H1 (cell line): ENCODE measurements around the gene SANBR. TPM values are rescaled to one million over a fixed set of nuclear protein-coding genes. Genes with fewer than 3 reads are reported as not detected.

Experiments used
- CTCF ChIA-PET: fragments of 300-600 bp; sonication (Branson Sonifier 250); formaldehyde crosslinking; loops from one replicate; lab custom pipeline; 2021; ENCODE audit not compliant: partially characterized antibody; lab: Charles Lee
- POLR2A ChIA-PET: fragments of 300-600 bp; sonication (Branson Sonifier 250); formaldehyde crosslinking; loops from one replicate; lab custom pipeline; 2021; ENCODE audit warnings: inconsistent platforms; ENCODE audit not compliant: partially characterized antibody; lab: Charles Lee
- DNase-seq, 2 experiments: peaks; one replicate each; pipeline versions ENCODE4 v3.0.0 to v3.0.0-alpha.2; 2010 to 2022; ENCODE audit warnings: low spot score in 2 of 2, low read depth in 1 of 2, mixed read lengths in 1 of 2
- FAIRE-seq: peaks from 2 replicates; lab custom pipeline; 2011; peaks lifted over from hg19 to GRCh38; lab: Jason Lieb, UNC
- H2AFZ ChIP-seq: 2 replicates; pipeline ENCODE4 v1.8.1; 2012; ENCODE audit warnings: low read length, inconsistent platforms
- H2AK5ac ChIP-seq: 2 replicates; pipeline ENCODE4 v1.6.1; 2013; ENCODE audit warnings: low read depth, low read length
- H2BK120ac ChIP-seq: replicated peaks from 2 replicates; pipeline ENCODE3; 2013; ENCODE audit warnings: low read depth, low read length, inconsistent platforms
- H2BK12ac ChIP-seq: 2 replicates; pipeline ENCODE4 v1.6.1; 2013; ENCODE audit warnings: low read depth, low read length
- H2BK15ac ChIP-seq: 2 replicates; pipeline ENCODE4 v1.6.1; 2013; ENCODE audit warnings: low read length
- H2BK20ac ChIP-seq: 2 replicates; pipeline ENCODE4 v1.6.1; 2013; ENCODE audit warnings: low read length
- H2BK5ac ChIP-seq: 2 replicates; pipeline ENCODE4 v1.6.1; 2013; ENCODE audit warnings: low read depth, low read length
- H3K14ac ChIP-seq: 2 replicates; pipeline ENCODE4 v1.6.1; 2013; ENCODE audit warnings: inconsistent platforms; ENCODE audit not compliant: insufficient read length
- H3K18ac ChIP-seq: 2 replicates; pipeline ENCODE4 v1.6.1; 2013; ENCODE audit warnings: low read length; ENCODE audit errors: extremely low read depth
- H3K23ac ChIP-seq: 2 replicates; pipeline ENCODE4 v1.6.1; 2013; ENCODE audit warnings: inconsistent platforms; ENCODE audit not compliant: insufficient read length
- H3K23me2 ChIP-seq: 2 replicates; pipeline ENCODE4 v1.6.1; 2013; ENCODE audit warnings: low read depth, low read length
- H3K27ac ChIP-seq: 2 replicates; pipeline ENCODE4 v1.6.1; 2011; ENCODE audit warnings: low read depth, low read length, inconsistent platforms
- H3K27me3 ChIP-seq, 4 experiments: replicated peaks in 1 of 4; 1 replicate in 1 of 4; 2 replicates in 3 of 4; pipeline versions ENCODE4 v1.6.1 to v1.8.1; 2011 to 2013; ENCODE audit warnings: low read length in 3 of 4, mild to moderate bottlenecking in 3 of 4, inconsistent platforms in 2 of 4, mixed read lengths in 2 of 4, moderate library complexity in 1 of 4; ENCODE audit not compliant: control insufficient read depth in 3 of 4, insufficient read depth in 3 of 4; ENCODE audit errors: extremely low read depth in 1 of 4
- H3K36me3 ChIP-seq, 4 experiments: 2 replicates each; pipeline versions ENCODE4 v1.6.1 to v1.8.1; 2011 to 2013; ENCODE audit warnings: mild to moderate bottlenecking in 4 of 4, low read length in 3 of 4, moderate library complexity in 2 of 4, control low read depth in 1 of 4, inconsistent platforms in 1 of 4; ENCODE audit not compliant: insufficient read depth in 4 of 4, control insufficient read depth in 2 of 4
- H3K4ac ChIP-seq: replicated peaks from 2 replicates; pipeline ENCODE3; 2013; ENCODE audit warnings: low read length, low read depth, mixed read lengths, inconsistent platforms; ENCODE audit not compliant: insufficient read length
- H3K4me1 ChIP-seq, 4 experiments: replicated peaks in 1 of 4; 1 replicate in 1 of 4; 2 replicates in 3 of 4; pipeline versions ENCODE4 v1.6.1 to v1.8.1; 2011 to 2013; ENCODE audit warnings: low read length in 3 of 4, inconsistent platforms in 2 of 4, mixed read lengths in 1 of 4; ENCODE audit not compliant: insufficient read depth in 4 of 4, control insufficient read depth in 3 of 4
- H3K4me2 ChIP-seq, 2 experiments: 2 replicates each; pipeline versions ENCODE4 v1.6.1 to v1.8.1; 2011 to 2013; ENCODE audit warnings: low read depth in 2 of 2, low read length in 2 of 2, control low read depth in 1 of 2, inconsistent platforms in 1 of 2, mild to moderate bottlenecking in 1 of 2; ENCODE audit not compliant: insufficient read depth in 1 of 2
- H3K4me3 ChIP-seq, 4 experiments: fragments of 200-600, 300-600 bp in 1 of 4; sonication (generic), shearing (Covaris generic), sonication (Bioruptor Twin) in 1 of 4; 2 replicates each; pipeline versions ENCODE4 v1.5.1 to v1.8.1; 2011 to 2016; ENCODE audit warnings: low read length in 4 of 4, low read depth in 3 of 4, control low read depth in 2 of 4, inconsistent platforms in 2 of 4, mild to moderate bottlenecking in 2 of 4, mixed read lengths in 1 of 4, moderate library complexity in 1 of 4; ENCODE audit not compliant: insufficient read depth in 2 of 4; ENCODE audit errors: extremely low read depth in 1 of 4
- H3K56ac ChIP-seq: replicated peaks from 2 replicates; pipeline ENCODE3; 2013; ENCODE audit warnings: low read depth, mild to moderate bottlenecking, mixed read lengths, low read length, inconsistent platforms; ENCODE audit not compliant: insufficient read length
- H3K79me1 ChIP-seq: 2 replicates; pipeline ENCODE4 v1.6.1; 2013; ENCODE audit warnings: low read depth, low read length, control low read depth
- H3K79me2 ChIP-seq, 2 experiments: 2 replicates each; pipeline versions ENCODE4 v1.6.1 to v1.8.1; 2012 to 2013; ENCODE audit warnings: low read length in 2 of 2, mild to moderate bottlenecking in 2 of 2, inconsistent platforms in 1 of 2; ENCODE audit not compliant: insufficient read depth in 2 of 2, control insufficient read depth in 1 of 2
- H3K9ac ChIP-seq, 4 experiments: replicated peaks in 1 of 4; 1 replicate in 1 of 4; 2 replicates in 3 of 4; pipeline versions ENCODE4 v1.6.1 to v1.8.1; 2011 to 2013; ENCODE audit warnings: low read depth in 3 of 4, low read length in 3 of 4, control low read depth in 2 of 4, mild to moderate bottlenecking in 2 of 4, moderate library complexity in 2 of 4, inconsistent platforms in 1 of 4; ENCODE audit errors: extremely low read depth in 1 of 4
- H3K9me3 ChIP-seq, 2 experiments: 2 replicates each; pipeline versions ENCODE4 v1.6.1 to v1.8.1; 2012 to 2013; ENCODE audit warnings: mild to moderate bottlenecking in 2 of 2, moderate library complexity in 2 of 2, control low read depth in 1 of 2, inconsistent platforms in 1 of 2, low read depth in 1 of 2, low read length in 1 of 2, mixed read lengths in 1 of 2; ENCODE audit not compliant: insufficient read depth in 2 of 2
- H4K20me1 ChIP-seq, 2 experiments: replicated peaks in 1 of 2; 2 replicates each; pipeline versions ENCODE3 to v1.8.1; 2011 to 2013; ENCODE audit warnings: inconsistent platforms in 2 of 2, low read length in 2 of 2, mild to moderate bottlenecking in 1 of 2; ENCODE audit not compliant: insufficient read depth in 2 of 2, control insufficient read depth in 1 of 2
- H4K5ac ChIP-seq: 2 replicates; pipeline ENCODE4 v1.6.1; 2013; ENCODE audit warnings: low read length, low read depth, mixed read lengths, inconsistent platforms; ENCODE audit not compliant: insufficient read length
- H4K8ac ChIP-seq: 2 replicates; pipeline ENCODE4 v1.8.0; 2013; ENCODE audit warnings: mild to moderate bottlenecking, moderate library complexity, low read length, inconsistent platforms; ENCODE audit not compliant: insufficient read depth; ENCODE audit errors: extremely low read depth
- H4K91ac ChIP-seq: replicated peaks from 2 replicates; pipeline ENCODE3; 2013; ENCODE audit warnings: low read length, mixed read lengths, inconsistent platforms; ENCODE audit not compliant: insufficient read length
- ASH2L ChIP-seq: fragments of 200-600, 300-600 bp; sonication (generic); IDR thresholded peaks from one replicate; pipeline ENCODE4 v1.7.1; 2017; ENCODE audit warnings: low read length
- CHD2 ChIP-seq: IDR thresholded peaks from 2 replicates; pipeline ENCODE4 v1.6.1; 2012; ENCODE audit warnings: low read length, improper control_type of control experiment
- GABPA ChIP-seq: IDR thresholded peaks from 2 replicates; pipeline ENCODE4 v1.6.1; 2011; ENCODE audit warnings: mild to moderate bottlenecking, low read length, moderate library complexity, borderline replicate concordance; ENCODE audit not compliant: insufficient read depth
- WGBS, 2 experiments: shearing (Covaris generic) in 1 of 2; methylation state at CpG; one replicate each; pipeline versions ENCODE4 v1.1.6 to v1.1.7; 2013 to 2015; ENCODE audit warnings: low lambda C conversion rate in 2 of 2, mixed read lengths in 2 of 2, inconsistent platforms in 1 of 2, low coverage in 1 of 2, missing lambda C conversion rate in 1 of 2; ENCODE audit not compliant: insufficient replicate concordance in 2 of 2, insufficient coverage in 1 of 2, insufficient read length in 1 of 2; ENCODE audit errors: extremely low coverage in 1 of 2, missing lambda C conversion rate in 1 of 2; 5-methylcytosine and 5-hydroxymethylcytosine counted together
- polyA plus RNA-seq, 7 experiments: library from polyadenylated mRNA; depleted of rRNA in 3 of 7; stranded (reverse) in 5 of 7; unstranded in 2 of 7; fragments of >200 nt in 5 of 7; fragments of 200-250 nt in 2 of 7; gene quantifications; 1 replicate in 5 of 7; 2 replicates in 1 of 7; 4 replicates in 1 of 7; pipeline versions ENCODE4 v1.2.1 to v1.2.3, GENCODE V29; 2011 to 2013; ENCODE audit warnings: missing spikeins in 2 of 7, mixed read lengths in 2 of 7
- total RNA-seq: library from RNA; stranded (reverse); fragmentation: NEBNext Ultra II Directional; extraction: Animal tissue kit (Norgen Biotek cat#: 25700); gene quantifications from 2 replicates; pipeline ENCODE4 v1.2.1, GENCODE V29; 2021

Gene SANBR
- total and polyA plus RNA-seq, 2 of the 8 experiments (the other 6 are each of a cell fraction or from before 2014, with no cell fraction given): 3.4 to 12.1 TPM

GRCh38 chr2:61021228-61021660 lies 44.4 kb upstream of the SANBR start:
- peaks cover 4% of the 10 kb centered on the region for H3K79me1 ChIP-seq
- no peak for FAIRE-seq
- no peak overlapping the region for H2BK12ac ChIP-seq
- H4K8ac ChIP-seq: no peak overlapping the region
- no peak overlapping the region for H3K18ac ChIP-seq
- H3K4ac ChIP-seq: no peak overlapping the region
- H3K36me3 ChIP-seq: 0 out of 8 replicates have a peak, but pooled peaks cover 0 to 4% (median 0%) of the 10 kb centered on the region in 4 experiments
- no peak overlapping the region for H2BK15ac ChIP-seq
- no peak overlapping the region for H3K4me2 ChIP-seq
- ChIA-PET CTCF (no interaction called here), POLR2A (no interaction called here)
- no peak for TF ChIP-seq CHD2
- TF ChIP-seq ASH2L: no peak
- no peak for TF ChIP-seq GABPA
- peaks cover 0 to 51% of the 10 kb centered on the region in 2 experiments; a peak in 2 of 4 replicates for H3K79me2 ChIP-seq
- 90% methylated on average over 6 of the region's 6 CpGs; no CpG with 5 or more reads in 1 of the 2 experiments for WGBS, 2 experiments
- H2AK5ac ChIP-seq: no peak overlapping the region
- no peaks in the 10 kb centered on the region; a peak in 1 of 7 replicates for H3K4me1 ChIP-seq
- H3K23ac ChIP-seq: no peak overlapping the region
- no peak overlapping the region for H3K14ac ChIP-seq
- no peak overlapping the region for H2AFZ ChIP-seq
- H2BK20ac ChIP-seq: no peak overlapping the region
- H2BK120ac ChIP-seq: no peak overlapping the region
- H3K56ac ChIP-seq: no peak overlapping the region
- no peak for DNase-seq
- H3K9ac ChIP-seq: no peak overlapping the region
- H3K4me3 ChIP-seq: no peak overlapping the region
- H4K5ac ChIP-seq: no peak overlapping the region
- H3K9me3 ChIP-seq: no peaks in the 10 kb centered on the region
- H3K27me3 ChIP-seq: no peaks in the 10 kb centered on the region
- no peak overlapping the region for H3K27ac ChIP-seq
- no peak overlapping the region for H4K91ac ChIP-seq
- H2BK5ac ChIP-seq: no peak overlapping the region
- H4K20me1 ChIP-seq: no peaks in the 10 kb centered on the region
- peaks cover 3% of the 10 kb centered on the region; the same call in 1 of the 2 replicates for H3K23me2 ChIP-seq
